NCI-H526 (cell line): ENCODE data around the gene FAM149B1.

Experiments used
- DNase-seq, 2 experiments: peaks; one replicate each; lab custom pipeline; 2025; lab: John Stamatoyannopoulos, UW

Gene FAM149B1

DNA sequence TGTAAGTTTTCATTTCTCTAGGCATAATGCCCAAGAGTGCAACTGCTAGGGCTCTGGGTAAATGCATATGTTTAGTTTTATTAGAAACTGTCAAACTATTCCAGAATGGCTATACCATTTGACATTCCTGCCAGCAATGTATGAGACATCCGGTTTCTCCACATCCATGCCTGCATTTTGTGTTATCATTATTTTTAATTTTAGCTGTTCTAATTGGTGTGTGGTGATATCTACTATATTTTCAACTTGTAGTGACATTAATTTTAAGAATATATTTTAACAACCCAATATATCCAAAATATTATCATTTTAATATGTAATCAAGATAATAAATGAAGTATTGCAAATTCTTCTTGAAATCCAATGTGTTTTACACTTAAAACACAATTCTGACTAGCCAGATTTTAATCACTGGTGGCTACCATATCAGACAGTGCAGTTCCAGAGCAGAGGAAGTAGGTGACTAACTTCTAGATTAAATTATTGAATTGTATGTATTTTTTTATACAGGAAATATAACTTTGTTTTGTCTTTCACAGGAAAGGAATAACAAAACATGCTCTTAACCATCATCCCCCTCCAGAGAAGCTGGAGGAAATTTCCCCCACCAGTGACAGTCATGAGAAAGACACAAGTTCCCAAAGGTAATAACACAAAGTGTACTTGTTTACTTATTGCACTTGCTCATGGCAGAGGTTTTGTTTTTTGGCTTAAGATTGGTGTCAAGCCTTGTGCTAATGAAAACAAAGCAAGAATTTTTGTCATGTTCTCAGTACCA lies 6.4 kb downstream of the FAM149B1 start:
- no peak for DNase-seq

DNA sequence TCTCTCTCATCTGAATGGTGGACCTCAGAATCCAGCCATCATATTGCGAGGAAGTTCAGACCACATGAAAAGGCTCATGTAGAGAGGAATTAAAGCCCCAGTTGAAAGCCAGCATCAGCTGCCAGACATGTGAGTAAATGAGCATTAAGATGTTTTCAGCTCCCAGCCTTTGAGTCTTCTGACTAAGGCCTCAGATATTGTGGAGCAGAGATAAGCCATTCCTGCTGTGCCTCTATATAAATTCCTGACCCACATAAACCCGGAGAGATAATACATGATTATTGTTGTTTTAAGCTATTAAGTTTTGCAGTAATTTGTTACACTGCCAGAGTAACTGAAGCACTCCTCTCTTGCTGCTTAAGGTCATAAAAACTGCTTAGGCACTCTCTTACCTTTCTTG lies 14.6 kb downstream of the FAM149B1 start:
- DNase-seq, result no peak

DNA sequence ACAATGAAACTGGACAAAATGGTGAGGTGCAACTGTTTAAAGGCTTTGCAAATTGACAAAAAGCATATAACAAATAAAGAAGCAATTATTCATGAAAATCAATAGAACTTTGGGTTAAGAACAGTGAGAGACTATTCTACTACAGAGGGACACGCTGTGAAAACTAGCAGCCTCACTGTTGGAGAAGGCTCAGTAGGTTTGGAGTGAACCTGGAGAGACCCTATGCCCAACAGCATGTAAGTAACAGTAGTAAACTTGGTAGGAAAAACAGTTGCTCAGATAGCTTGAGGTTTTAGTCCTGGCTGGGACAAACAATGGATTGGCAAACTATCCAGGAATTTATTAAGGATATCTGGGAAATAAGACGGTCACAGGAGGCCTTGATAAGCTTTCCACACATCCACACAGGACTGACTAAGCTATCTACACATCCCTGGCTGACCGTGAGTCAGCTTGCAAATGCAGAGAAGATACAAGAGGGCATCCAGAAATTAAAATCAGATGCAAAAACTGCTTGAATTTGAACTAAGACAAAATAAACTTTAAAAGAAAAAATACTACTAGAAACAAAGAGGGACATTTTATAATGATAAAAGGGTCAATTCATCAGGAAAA lies 15.9 kb downstream of the FAM149B1 start:
- no peak for DNase-seq

DNA sequence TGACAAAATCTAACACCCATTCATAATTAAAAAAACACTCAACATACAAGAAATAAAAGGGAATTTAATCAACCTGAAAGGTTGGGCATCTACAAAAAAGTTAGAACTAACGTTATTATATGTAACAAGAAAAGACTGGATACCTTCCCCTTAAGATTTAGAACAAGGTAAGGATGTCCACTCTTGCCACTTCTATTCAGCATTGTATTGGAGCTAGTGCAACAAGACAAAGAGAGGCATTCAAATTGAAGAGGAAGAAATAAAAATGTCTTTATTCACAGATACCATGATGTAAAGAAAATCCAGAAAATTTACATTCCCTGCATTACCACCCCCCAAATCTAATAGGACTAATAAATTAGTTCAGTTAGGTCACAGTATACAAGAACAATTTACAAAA lies 18.3 kb downstream of the FAM149B1 start:
- DNase-seq, result no peak

DNA sequence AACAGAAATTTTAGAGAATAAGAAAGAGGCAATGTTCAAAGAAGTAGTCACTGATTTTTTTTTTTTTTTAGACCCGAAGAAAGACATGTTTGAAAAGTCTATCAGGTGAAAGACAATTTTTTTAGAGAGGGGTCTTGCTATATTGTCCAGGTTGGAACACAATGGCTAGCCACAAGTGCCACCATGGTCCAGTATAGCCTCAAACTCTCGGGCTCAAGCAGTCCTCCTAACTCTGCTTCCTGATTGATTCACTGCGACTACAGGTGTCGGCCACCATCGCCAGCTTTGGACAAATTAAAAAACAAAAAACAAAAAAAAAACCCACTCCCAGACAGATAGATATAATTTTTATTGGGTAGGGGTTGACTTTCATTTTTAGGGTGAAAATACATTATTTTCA lies 22.3 kb downstream of the FAM149B1 start:
- DNase-seq, result no peak

DNA sequence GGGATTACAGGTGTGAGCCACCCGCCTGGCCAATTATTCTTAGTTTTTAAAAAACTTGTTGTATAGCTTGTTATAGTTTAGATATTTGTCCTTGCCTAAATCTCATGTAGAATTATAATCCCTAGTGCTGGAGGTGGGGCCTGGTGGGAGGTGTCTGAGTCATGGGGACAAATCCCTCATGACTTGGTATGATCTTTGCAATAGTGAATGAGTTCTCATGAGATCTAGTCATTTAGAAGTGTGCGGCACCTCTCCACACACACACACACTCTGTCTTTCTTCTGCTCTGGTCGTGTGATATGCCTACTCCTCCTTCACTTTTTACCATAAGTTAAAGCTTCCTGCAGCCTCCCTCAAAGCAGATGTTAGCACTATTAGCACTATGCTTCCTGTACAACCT lies 37.2 kb downstream of the FAM149B1 start:
- no peak for DNase-seq

DNA sequence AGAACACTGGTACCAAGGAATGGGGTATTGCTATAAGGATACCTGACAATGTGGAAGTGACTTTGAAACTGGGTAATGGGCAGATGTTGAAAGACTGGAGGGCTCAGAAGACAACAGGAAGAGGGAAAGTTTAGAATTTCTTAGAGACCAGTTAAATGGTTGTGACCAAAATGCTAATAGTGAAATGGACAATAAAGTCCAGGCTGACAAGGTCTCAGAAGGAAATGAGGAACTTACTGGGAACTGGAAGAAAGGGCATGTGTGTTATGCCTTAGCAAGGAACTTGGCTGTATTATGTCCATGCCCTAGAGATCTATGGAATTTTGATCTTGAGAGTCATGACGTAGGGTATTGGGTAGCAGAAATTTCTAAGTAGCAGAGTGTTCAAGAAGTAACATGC lies 38.0 kb downstream of the FAM149B1 start:
- DNase-seq, result no peak

DNA sequence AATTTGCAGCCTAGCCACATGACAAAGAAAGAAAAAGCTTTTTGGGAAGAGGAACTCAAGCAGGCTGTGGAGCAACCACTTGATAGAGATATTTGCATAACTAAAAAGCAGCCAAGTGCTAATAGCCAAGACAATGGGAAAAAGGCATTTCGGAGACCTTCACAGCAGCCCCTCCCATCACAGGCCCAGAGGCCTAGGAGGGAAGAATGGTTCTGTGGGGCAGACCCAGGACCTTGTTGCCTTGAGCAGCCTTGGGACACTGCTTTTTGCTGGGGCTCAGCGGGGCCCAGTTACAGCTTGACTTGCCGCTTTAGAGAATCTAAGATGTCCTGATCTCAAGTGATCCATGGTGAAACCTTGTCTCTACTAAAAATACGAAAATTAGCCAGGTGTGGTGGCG lies 38.5 kb downstream of the FAM149B1 start:
- no peak for DNase-seq

DNA sequence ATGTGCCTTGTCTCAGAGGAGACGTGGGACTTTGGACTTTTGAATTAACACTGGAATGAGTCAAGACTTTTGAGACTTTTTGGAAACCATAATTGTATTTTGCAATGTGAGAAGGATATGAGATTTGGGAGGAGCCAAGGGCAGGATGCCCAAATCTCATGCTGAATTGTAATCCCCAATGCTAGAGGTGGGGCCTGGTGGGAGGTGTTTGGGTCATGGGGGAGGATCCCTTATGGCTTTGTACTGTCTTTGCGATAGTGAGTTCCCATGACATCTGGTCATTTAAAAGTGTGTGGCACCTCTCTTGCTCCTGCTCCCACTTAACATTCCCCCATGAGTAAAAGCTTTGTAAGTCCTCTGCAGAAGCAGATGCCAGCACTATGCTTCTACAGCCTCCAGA lies 40.0 kb downstream of the FAM149B1 start:
- no peak for DNase-seq

DNA sequence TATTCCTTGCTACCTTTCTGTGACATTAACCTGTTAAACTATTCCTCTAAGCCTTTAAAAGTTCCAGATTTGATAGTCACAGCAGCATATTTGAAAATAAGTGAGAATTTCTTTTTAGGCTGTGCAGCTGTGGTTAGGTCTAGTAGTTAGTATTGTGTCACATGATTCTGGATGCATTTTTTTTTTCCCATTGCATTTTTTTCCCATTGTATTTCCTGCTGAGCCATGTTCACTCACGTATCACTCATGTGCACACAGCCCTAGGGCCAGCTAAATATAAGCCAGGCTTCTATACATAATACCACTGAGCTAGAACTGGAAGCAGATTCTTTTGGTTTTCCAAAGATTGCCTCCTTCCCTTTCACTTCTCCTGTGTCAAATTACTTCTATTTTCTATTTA lies 41.8 kb downstream of the FAM149B1 start:
- DNase-seq, result no peak

DNA sequence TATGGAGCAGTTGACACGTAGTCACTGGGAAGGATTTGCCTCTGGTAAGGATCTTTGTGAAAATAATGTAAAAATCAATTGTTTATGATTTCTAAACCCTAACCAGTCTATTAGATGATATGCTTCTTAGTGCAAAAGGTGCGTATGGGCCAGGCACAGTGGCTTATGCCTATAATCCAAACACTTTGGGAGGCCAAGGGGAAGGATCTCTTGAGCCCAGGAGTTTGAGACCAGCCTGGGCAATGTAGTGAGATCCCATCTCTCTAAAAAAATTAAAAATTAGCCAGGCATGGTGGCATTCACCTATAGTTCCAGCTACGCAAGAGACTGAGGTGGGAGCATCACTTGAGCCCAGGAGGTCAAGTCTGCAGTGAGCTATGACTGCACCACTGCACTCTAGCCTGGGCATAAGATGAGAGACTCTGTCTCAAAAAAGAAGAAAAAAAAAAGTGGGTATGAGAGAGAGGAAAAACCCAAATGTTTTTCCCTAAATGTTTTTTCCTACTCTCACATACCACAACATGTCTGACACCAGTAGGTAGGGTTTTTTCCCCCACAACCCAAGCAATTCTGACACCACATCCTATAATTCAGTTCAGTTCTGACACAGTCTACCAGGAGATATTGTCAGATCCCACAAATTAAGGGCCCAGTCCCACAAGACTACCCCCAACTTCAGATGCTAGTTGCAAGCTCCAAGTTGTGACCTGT lies 42.6 kb downstream of the FAM149B1 start:
- DNase-seq, result no peak

DNA sequence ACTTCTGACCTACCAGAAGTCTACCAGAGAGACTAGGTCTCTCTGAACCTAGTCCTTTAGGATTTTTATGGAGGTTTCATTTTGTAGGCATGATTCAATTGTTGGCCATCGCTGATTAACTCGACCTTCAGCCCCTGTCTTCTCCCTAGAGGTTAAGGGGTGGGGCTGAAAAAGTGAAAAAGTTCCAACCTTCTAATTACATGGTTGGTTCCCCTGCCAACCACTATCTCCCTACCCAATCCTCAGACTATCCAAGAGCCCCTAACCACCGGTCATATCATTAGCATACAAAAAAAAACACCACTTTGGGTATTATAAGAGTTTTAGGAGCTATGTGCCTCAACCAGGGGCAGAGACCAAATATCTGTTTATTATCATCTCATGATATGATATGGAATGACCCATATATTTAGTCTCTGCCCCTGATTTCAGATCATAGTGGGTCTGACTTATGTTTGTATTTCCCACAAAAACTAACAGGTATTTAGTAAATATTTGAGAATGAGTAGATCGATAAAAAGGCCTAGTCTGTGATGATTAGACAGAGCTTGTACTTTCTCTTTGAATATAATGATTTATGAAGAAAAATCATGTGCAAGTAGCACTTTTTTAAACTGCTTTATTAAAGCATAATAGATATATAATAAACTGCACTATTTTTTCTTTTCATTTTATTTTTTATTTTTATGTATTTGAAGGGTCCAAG lies 43.3 kb downstream of the FAM149B1 start:
- DNase-seq, result no peak

DNA sequence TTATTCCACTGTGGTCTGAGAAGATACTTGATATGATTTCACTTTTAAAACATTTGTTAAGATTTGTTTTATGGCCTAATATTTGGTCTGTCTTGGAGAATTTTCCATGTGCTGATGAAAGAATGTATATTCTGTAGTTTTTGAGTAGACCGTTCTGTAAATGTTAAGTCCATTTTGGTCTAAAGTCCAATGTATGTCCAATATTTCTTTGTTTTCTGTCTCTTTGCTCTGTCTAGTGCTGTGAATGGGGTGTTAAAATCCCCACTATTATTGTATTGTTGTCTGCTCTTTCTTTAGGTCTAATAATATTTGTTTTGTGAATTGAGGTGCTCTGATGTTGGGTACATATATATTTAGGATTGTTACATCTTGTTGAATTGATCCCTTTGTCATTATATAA lies 47.8 kb downstream of the FAM149B1 start:
- DNase-seq, result no peak

DNA sequence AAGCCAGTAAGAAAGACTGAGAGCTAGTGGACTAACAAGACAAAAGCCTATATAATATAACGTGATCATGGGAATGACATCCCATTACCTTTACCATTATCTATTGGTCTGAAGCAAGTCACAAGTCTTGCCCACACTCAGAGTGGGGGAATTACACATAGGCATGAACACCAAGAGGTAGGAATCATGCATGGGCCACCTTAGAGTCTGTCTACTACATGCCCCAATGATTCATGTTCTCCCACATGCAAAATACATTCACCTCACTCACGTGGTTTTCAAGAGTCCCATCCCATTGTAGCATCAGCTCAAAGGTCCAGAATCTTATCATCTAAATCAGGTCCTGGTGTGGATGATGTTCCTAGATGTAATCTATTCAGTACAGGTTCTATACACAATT lies 49.7 kb downstream of the FAM149B1 start:
- DNase-seq, result no peak

DNA sequence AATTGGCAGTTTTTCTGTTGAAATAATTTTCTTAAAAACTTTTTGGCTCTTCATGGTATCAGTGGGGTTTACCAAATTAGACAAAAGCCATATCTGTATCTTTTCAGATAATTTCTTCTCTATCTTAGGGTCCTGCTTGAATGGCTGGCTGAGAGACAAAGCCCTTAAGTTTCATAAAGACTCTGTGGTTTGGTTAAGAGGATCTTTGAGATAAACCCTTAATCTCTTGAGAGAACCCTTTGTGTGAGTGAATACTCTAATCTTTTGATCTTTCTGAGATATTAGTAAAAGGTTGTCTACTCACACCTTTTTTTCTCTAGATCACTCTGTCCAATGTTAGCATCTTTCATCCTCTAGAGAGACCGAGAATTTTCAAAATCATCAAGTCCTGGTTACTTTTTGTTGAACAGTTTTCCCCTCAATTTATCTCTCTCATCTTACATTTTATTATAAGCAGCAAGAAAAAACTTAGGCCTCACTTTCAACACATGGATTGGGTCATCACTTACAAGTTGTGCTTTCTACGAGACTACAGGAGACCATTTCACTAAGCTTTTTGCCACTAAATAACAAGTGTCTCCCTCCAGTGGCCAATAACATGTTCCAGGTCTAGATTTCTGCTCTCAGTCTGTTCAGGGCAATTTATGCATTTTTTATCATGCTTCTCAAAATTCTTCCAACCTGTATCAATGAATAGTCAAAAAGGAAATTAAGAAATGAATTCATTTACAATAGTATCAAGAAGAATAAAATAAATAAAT lies 50.7 kb downstream of the FAM149B1 start:
- DNase-seq, result no peak

DNA sequence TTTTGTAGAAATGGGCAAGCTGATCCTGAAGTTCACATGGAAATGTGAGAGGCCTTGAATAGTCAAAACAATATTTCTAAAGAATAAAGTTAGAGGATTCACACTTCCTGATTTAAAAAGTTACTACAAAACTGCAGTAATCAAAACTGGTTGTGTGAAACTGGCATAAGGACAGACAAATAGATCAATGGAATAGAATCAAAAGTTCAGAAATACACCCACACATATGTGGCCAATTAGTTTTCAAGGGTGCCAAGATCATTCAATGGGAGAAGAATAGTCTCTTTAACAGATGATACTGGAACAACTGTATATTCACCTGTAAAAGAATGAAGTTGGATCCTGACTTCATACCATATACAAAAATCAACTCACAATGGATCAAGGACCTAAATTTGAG lies 51.5 kb downstream of the FAM149B1 start:
- no peak for DNase-seq

DNA sequence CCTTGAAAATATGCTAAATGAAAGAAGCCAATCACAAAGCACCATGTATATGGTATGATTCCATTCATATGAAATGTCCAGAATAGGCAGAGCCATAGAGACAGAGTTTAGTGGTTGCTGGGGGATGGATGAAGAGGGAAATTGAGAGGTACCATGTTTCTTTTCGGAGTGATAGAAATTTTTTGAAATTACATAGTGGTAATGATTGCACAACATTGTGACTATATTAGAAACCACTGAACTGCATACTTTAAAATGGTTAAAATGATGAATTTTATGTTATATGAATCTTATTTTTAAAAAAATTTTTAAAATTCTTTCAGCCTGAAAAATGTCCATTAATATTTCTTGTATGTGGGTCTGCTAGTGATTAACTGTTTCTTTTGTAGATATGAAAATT lies 53.1 kb downstream of the FAM149B1 start:
- DNase-seq, result no peak

DNA sequence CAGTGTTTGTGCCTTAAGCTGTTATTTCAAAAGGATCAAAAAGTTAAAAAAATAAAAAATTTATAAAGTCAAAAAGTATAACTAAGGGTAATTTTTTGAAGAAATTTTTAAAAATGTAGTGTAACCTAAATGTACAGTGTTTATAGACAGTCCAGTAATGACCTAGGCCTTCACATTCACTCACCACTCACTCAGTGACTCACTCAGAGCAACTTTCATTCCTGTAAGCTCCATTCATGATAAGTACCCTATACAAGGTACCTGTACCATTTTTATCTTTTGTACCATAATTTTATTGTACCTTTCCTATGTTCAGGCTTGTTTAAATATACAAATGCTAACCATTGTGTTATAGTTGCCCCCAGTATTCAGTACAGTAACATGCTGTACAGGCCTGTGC lies 57.6 kb downstream of the FAM149B1 start:
- DNase-seq, result no peak

DNA sequence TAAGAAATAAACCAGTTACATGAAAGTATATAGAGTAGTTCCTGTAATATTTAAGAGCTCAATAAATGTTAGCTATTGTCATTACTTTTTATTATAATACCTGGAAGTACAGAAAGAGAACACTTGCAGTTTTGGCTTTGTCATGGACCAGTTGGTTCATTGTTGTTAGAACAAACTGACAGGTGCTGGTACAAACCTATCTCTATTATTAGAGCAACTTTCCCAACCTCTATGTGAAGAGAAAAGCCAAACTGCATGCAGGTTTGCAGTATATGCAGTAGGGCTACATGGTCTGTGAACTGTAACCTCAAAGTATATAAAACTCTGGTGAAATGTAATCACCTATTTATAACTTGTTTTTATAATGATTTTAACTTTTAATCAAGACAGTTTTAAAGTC lies 58.7 kb downstream of the FAM149B1 start:
- DNase-seq, result no peak

DNA sequence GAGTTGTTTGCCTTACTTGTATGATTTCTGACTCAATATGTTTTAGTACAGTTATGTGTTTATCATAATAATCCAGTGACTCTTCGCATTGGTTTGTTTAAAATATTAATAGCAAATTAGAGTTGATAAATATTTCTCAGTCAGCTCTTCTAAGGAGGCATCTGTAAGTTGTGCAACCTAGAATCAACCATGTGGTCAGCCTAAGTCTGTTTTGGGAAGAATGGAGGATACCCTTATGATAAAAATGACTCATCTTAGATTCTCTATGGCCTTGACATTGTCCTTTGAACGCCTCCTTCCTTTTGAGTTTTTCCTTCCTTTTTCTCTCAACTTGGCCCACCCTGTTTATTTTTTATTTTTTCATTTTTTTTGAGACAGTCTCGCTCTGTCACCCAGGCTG lies 60.3 kb downstream of the FAM149B1 start:
- no peak for DNase-seq

DNA sequence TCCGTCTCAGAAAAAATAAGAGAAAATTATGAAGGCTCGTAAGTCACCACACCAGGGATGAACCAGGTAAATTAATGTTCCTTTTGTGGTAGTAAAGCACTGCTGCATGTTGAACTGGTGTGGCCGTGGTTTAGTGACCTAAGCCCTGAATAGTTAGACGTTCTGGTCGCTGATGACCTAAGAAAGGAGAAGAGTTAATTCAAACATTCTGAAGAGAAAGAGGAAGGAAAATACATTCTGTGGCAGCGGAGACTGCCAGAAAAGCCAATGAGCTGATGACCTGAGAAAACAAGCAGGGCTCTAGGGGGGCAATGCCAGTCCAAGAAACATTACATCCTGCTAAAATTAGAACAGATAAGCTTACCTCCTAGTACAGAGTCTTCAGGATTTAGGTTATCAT lies 61.6 kb downstream of the FAM149B1 start:
- no peak for DNase-seq

DNA sequence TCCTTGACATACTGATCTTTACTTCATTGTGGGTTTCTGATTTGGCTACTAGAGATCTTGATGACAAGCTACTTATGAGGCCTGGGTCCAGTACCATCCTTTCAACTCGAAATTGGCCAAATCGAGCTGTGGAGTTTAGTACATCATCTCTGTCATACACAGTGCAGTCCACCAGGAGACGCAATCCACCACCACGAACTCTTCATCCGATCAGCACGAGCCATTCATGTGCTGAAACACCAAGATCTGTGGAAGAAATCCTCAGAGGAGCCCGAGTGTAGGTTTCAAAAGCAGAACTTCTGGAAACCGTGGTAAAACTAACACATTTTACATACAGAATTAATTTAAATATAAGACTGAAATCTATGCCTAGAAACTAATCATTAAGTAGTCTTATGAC lies 65.0 kb downstream of the FAM149B1 start:
- DNase-seq, result no peak
